Endothelial cell of umbilical vein (primary cell): Measurements from ENCODE around the gene BEND5.

ENCODE experiments used
- EZH2 ChIP-seq: IDR thresholded peaks from 2 replicates; pipeline ENCODE4 v1.6.1; 2012; ENCODE audit warnings: borderline replicate concordance, low read depth, mild to moderate bottlenecking, moderate library complexity, low read length, inconsistent platforms; ENCODE audit not compliant: severe bottlenecking
- FOS ChIP-seq: IDR thresholded peaks from 2 replicates; pipeline ENCODE4 v1.6.1; 2011; ENCODE audit warnings: mild to moderate bottlenecking, low read length, moderate library complexity, borderline replicate concordance; ENCODE audit not compliant: insufficient read depth
- POLR2A ChIP-seq: IDR thresholded peaks from 2 replicates; pipeline ENCODE4 v1.6.1; 2012; ENCODE audit warnings: low read depth, mild to moderate bottlenecking, control low read depth, low read length
- POLR2AphosphoS5 ChIP-seq: IDR thresholded peaks from 2 replicates; pipeline ENCODE4 v1.6.1; 2012; ENCODE audit warnings: low read depth, mild to moderate bottlenecking, control low read depth, low read length, moderate library complexity; ENCODE audit not compliant: insufficient read depth
- TF ChIP-seq, protein P1 (sequence below), 2 donors: IDR thresholded peaks; 1 replicate in 1 of 2; 2 replicates in 1 of 2; pipeline ENCODE4 v1.5.1; 2011; ENCODE audit warnings: low read length in 2 of 2, mild to moderate bottlenecking in 2 of 2, moderate library complexity in 2 of 2, control low read depth in 1 of 2, inconsistent platforms in 1 of 2, low read depth in 1 of 2; ENCODE audit not compliant: insufficient read depth in 1 of 2; ENCODE audit errors: extremely low read depth in 1 of 2
- TF ChIP-seq, protein P2 (sequence below): IDR thresholded peaks from 2 replicates; pipeline ENCODE4 v1.6.1; 2011; ENCODE audit not compliant: insufficient read depth, insufficient read length

DNA sequence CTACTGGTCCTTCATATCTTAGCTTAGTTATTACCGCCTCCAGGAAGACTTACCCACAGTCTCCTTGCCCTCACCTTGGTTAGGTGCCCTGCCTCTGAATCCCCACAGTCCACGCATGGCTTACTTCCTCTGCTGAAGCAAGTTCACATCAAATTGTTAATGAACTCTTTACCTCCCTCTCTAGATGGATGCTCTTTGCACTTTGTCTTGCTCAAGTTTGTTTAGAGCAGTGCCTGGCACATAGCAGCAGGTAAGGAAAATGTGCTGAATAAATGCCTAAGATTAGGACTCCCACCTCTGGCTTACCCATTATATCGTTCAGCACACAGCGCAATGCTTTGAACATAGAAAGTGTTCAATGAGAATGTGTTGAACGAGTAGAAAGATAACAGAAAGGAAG is 90.5 kb downstream of the BEND5 start:
- TF ChIP-seq POLR2A (no peak), EZH2 (no peak), FOS (no peak), POLR2AphosphoS5 (no peak)
- TF ChIP-seq, protein P1, sequence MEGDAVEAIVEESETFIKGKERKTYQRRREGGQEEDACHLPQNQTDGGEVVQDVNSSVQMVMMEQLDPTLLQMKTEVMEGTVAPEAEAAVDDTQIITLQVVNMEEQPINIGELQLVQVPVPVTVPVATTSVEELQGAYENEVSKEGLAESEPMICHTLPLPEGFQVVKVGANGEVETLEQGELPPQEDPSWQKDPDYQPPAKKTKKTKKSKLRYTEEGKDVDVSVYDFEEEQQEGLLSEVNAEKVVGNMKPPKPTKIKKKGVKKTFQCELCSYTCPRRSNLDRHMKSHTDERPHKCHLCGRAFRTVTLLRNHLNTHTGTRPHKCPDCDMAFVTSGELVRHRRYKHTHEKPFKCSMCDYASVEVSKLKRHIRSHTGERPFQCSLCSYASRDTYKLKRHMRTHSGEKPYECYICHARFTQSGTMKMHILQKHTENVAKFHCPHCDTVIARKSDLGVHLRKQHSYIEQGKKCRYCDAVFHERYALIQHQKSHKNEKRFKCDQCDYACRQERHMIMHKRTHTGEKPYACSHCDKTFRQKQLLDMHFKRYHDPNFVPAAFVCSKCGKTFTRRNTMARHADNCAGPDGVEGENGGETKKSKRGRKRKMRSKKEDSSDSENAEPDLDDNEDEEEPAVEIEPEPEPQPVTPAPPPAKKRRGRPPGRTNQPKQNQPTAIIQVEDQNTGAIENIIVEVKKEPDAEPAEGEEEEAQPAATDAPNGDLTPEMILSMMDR (IDR thresholded peaks at IDR 0.05; ENCODE audit: extremely low read depth in 1 of 2, insufficient read depth in 1 of 2, low read depth in 1 of 2, low read length in 2 of 2) = no peak
- TF ChIP-seq, protein P2, sequence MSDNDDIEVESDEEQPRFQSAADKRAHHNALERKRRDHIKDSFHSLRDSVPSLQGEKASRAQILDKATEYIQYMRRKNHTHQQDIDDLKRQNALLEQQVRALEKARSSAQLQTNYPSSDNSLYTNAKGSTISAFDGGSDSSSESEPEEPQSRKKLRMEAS = no peak
